Activated gamma-delta T cell treated with anti-CD3 and anti-CD28 coated beads, Interleukin-2, amount 50 U/mL, for 16 hours (primary cell): ENCODE measurements around the gene VAMP2.

Source experiments
- DNase-seq: peaks from one replicate; pipeline ENCODE4 v3.0.0-alpha.2; 2020; ENCODE audit warnings: low read depth

The VAMP2 gene

DNA sequence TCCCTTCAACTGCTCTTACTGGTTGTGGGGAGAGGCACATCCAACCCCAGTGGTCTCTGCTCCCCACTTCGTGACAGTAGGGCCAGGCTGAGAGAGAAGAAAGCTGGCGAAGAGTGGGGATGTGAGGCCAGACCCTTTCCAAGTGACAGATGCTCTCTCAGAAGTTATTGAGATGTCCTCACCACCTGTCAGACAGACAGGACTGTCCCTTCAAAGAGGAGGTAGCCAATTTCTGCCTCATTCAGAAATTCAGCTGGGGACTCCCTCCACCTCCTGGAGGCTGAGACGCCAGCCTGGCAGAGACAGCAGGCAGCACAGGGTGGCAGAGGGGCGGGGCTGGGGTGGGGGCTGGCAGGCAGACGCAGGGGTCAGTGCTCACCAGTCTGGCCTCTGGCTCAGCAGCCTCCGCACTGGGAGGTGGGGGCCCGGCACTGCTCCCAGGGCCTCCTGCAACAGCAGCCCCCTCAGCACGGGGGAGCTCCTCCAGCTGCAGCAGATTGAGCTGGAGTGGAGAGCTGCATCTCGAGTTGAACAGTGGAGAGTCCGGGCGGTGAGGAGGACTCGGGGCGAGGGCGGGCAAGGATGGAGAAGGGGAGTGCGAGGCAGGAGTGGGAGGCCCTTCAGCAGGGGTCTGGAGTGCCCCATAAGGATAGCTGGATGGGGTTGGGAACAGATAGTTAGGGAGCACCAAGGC, 19.7 kb downstream of the VAMP2 start:
- DNase-seq: no peak

DNA sequence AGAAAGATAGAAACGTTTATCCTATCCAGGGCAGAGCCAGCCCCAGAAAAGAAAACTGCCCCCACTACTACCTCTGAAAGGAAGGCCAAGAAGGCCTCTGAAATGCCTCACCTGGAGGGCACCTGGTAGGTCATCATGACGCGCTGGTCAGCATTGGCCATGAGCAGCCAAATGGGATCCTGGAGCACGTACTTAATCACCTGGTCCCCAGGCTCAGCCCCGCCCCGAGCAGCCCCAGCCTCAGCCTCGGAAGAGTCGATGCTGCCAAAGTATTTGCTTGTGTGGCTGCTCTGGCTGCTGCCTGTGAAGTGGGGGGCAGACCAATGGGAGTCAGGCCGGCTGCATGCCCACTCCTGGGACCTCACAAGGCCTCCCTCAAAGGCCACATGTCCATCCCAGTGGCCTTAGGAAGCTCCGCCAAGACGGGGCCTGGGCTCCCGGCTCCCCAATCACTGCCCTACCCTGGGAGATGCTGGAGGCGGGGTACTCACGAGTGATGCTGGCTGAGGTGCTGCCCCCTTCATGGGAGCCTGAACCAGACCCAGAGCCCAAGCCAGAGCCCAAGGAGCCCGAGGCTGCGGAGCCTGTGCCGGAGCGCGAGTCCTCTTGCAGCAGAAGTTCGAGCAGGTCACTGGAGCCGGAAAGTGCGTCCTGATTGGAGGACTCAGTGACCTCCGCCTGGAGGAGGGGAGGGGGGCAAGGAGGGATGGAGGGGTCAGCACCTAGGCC, 20.4 kb downstream of the VAMP2 start:
- no peak for DNase-seq

GRCh38 chr17:8141741-8142140, 21.0 kb downstream of the VAMP2 start:
- DNase-seq: no peak

GRCh38 chr17:8141045-8141444, 21.7 kb downstream of the VAMP2 start:
- no peak for DNase-seq

DNA sequence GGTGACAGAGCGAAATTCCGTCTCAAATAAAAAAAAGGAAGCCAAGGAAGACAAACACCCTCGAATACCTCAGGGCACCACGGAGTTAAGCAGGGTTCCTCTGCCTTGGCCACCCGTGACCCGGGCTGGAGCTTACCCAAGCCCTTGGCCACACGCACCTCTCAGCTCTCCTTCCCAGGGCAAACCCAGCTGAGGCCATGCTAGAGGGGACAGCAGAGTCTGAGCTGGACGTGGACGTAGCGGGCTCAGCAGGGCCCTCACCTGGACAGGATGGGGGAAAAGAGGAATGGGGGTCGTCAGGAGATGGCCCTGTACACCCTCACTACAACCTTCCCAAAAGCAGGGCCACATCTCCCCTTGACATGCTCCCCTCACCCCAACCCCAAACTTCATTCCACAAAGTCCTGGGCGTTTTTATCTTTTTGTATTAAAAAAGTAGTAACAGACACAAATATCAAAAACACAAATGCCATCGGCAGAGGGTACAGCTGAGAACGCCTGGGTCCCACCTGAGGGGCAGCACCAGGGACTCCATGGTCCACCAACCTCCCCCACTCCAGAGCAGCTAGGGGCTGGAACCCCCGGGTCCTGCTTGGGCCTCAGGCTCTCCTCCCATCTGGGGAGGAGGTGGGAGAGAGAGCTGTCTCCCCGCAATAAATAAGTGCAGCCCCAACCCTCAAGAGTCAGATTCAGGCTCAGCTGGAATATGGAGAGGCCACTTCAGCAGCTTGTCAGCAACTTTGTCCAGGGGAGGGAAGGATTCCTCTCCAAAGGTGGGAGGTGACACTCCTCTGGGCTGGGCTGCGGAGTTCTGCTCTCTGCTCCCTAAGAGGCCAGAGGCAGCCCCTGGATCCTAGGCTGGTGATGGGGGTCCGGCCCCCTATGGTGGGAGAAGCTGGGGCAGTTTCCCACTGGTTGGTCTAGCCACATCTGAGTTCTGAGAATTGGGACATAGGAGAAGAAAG, 22.4 kb downstream of the VAMP2 start:
- no peak for DNase-seq

GRCh38 chr17:8138672-8139371, 23.9 kb downstream of the VAMP2 start:
- peak; percentile 91 for DNase-seq

- no peak for DNase-seq
These were observed 24.4 kb downstream of the VAMP2 start for GRCh38 chr17:8138374-8138671.

GRCh38 chr17:8137645-8138373, 24.9 kb downstream of the VAMP2 start:
- DNase-seq: no peak

GRCh38 chr17:8133941-8134340, 28.8 kb downstream of the VAMP2 start:
- DNase-seq: no peak

DNA sequence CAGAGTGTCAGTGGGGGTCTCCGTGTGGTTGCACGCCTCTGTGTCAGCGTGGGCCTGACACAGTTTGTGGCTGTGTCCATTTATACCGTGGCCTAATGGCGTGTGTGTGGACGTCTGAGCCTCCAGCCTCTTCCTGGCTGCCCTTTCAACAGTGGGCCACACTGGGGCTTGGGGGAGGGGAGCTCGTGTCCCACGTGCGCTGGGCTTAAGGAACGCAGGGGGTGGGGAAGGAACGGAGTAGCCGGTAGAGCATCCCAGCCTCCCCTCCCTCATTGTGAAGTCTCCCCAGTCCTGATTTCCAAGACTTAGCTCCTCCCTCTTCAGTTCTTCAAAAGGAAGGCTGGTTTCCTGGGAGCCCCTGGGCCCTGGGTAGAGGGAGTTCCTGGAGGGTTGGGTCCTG, 29.3 kb downstream of the VAMP2 start:
- DNase-seq: no peak

GRCh38 chr17:8131844-8132441, 30.8 kb downstream of the VAMP2 start:
- no peak for DNase-seq

DNA sequence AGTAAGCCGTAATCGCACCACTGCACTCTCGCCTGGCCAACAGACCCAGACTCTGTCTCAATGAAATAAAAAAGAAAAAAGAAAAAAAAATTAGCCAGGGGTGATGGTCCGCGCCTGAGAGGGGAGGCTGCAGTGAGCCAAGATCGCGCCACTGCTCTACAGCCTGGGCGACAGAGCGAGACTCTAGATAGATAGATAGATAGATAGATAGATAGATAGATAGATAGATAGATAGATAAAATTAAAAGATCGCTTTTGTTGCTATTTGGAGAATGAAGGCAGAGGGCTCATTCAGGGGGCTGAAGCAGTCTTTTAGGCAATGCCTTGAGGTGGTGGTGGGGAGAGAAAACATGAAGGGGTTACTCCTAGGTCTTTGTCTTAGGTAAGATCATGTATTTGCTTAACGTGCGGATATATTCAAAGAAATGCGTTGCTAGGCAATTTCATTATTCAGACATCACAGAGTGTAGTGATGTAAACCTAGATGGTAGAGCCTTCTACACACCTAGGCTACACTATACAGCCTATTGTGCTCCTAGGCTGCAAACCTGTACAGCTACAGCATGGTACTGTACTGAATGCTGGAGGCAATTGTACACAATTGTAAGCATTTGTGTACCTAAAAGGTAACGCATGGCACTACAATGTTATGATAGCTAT, 34.5 kb downstream of the VAMP2 start:
- DNase-seq: no peak

GRCh38 chr17:8126491-8127066, 36.2 kb downstream of the VAMP2 start:
- no peak for DNase-seq

GRCh38 chr17:8125947-8126490, 36.7 kb downstream of the VAMP2 start:
- DNase-seq: no peak

- peak; percentile 81 for DNase-seq
These were observed 37.4 kb downstream of the VAMP2 start for GRCh38 chr17:8125154-8125946.

DNA sequence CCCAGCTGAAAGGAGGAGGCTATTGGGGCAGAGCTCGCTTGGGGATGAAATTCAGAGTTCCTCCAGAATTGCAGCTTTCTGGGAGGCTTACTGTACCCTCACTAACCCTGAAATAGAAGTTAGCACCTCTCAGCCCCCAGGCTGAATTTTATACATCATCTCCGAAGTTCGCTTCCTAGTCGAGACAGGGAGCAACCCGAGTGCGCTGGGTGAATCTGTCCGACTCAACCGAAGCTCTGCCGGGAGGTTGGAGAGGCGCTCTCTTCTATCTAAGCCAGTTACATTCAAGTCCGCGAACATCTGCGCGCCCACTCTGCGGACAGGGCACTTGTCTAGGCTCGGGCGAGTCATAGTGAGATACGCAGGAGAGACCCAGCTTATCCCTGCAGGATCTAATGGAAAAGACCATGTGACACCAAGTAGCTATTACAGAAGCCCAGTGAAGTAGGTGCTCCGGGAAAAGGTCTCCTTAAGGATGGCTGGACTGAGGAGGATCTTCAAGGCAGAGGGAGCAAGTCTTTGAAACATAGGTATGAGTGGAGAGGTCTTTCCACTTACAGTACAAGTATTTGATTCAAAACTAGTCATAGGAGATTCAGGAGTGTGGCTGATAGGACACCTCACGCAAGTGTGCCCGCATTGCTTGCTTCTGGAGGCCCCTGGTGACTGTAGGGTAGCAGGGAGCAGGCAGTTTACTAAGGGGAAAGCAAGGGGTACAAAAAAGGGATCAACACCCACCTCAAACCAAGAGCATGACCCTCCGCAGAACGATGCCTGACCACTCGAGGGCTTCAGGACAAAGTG, 38.2 kb downstream of the VAMP2 start:
- DNase-seq: no peak

GRCh38 chr17:8123695-8124349, 38.9 kb downstream of the VAMP2 start, which contains the start of gene HES7:
HES7 (minus strand) TSS chr17:8124106; CDS start chr17:8124084, 22 bp downstream.
- no peak for DNase-seq
